Mucosa of descending colon (tissue), 3 donors: ENCODE results near the gene RFX8. TPM values are rescaled to one million over a fixed set of nuclear protein-coding genes. Genes with fewer than 3 reads are reported as not detected.

Source experiments
- ATAC-seq: fragments of 200-7000 bp; cut with Tn5 transposase; one replicate; pipeline ENCODE4 v1.9.1; 2020; ENCODE audit warnings: mild to moderate bottlenecking, moderate library complexity
- DNase-seq, 3 donors: peaks; one replicate each; pipeline ENCODE4 v3.0.0-alpha.2; 2020
- H3K36me3 ChIP-seq: fragments of 200-600 bp; one replicate; pipeline ENCODE4 v1.8.0; 2021; ENCODE audit warnings: low read depth, mild to moderate bottlenecking
- H3K4me1 ChIP-seq: fragments of 200-600 bp; one replicate; pipeline ENCODE4 v1.8.0; 2021; ENCODE audit warnings: low read depth, mild to moderate bottlenecking
- H3K4me3 ChIP-seq: fragments of 200-600 bp; one replicate; pipeline ENCODE4 v1.8.0; 2021; ENCODE audit warnings: mild to moderate bottlenecking
- H3K9me3 ChIP-seq: fragments of 200-600 bp; one replicate; pipeline ENCODE4 v1.8.0; 2021; ENCODE audit warnings: mild to moderate bottlenecking
- CTCF ChIP-seq: fragments of 200-600 bp; IDR thresholded peaks from one replicate; pipeline ENCODE4 v1.8.0; 2022; ENCODE audit warnings: antibody characterized with exemption, mild to moderate bottlenecking
- intact Hi-C, 2 donors: fragments of 100-400 bp; cut with DNase I in 1 of 2; cut with micrococcal nuclease in 1 of 2; formaldehyde crosslinking; loops; one replicate each; pipeline versions ENCODE4 v1.11.0 to v1.11.1; 2022; cut with DNase I, micrococcal nuclease
- total RNA-seq, 3 donors: library from RNA; stranded (reverse); fragmentation: NEBNext Ultra II Directional in 2 of 3; extraction: Animal tissue kit (Norgen Biotek cat#: 25700) in 2 of 3; gene quantifications; one replicate each; pipeline versions ENCODE4 v1.2.1 to v1.2.4, GENCODE V29; 2021 to 2023
- donor health status: DM: no; HTN: no; CAD: no; lungs with moderate emphysema.
- donor health status: DM: no; HTN: no; CAD: no.
- donor health status: DM: no; HTN: yes; CAD: no.

Gene RFX8
- total RNA-seq, 3 donors from 2014 or later: not detected

- no peaks in the 10 kb centered on the region for H3K9me3 ChIP-seq
- H3K4me1 ChIP-seq: peaks cover 4% of the 10 kb centered on the region
- H3K36me3 ChIP-seq: no peaks in the 10 kb centered on the region
- no peak for ATAC-seq
- DNase-seq: no peak
- H3K4me3 ChIP-seq: no peak overlapping the region
- intact Hi-C loops: no loop called here
- no peak for TF ChIP-seq CTCF
Measured at GRCh38 chr2:101401326-101401665, 73.6 kb downstream of the RFX8 start.

- TF ChIP-seq CTCF: no peak
- intact Hi-C loops: no loop called here
- DNase-seq: no peak
- no peak for ATAC-seq
- Histone ChIP-seq H3K4me1 (peaks cover 4% of the 10 kb centered on the region), H3K36me3 (no peaks in the 10 kb centered on the region), H3K9me3 (no peaks in the 10 kb centered on the region), H3K4me3 (no peak overlapping the region)
Measured at GRCh38 chr2:101400506-101401325, 74.2 kb downstream of the RFX8 start.

- no peak for DNase-seq
- H3K9me3 ChIP-seq: no peaks in the 10 kb centered on the region
- H3K4me3 ChIP-seq: no peak overlapping the region
- no peaks in the 10 kb centered on the region for H3K36me3 ChIP-seq
- ATAC-seq: peak; percentile 83
- no peak for TF ChIP-seq CTCF
- intact Hi-C loops: no loop called here
- H3K4me1 ChIP-seq: peaks cover 4% of the 10 kb centered on the region
Measured at GRCh38 chr2:101400048-101400447, 74.9 kb downstream of the RFX8 start.

GRCh38 chr2:101399021-101399799 is 75.7 kb downstream of the RFX8 start:
- intact Hi-C loops: no loop called here
- Histone ChIP-seq H3K36me3 (no peaks in the 10 kb centered on the region), H3K4me3 (no peak overlapping the region), H3K4me1 (peaks cover 4% of the 10 kb centered on the region), H3K9me3 (no peaks in the 10 kb centered on the region)
- DNase-seq: no peak
- no peak for ATAC-seq
- no peak for TF ChIP-seq CTCF

GRCh38 chr2:101398116-101398821 is 76.6 kb downstream of the RFX8 start:
- Histone ChIP-seq H3K9me3 (no peaks in the 10 kb centered on the region), H3K4me1 (peaks cover 4% of the 10 kb centered on the region), H3K36me3 (no peaks in the 10 kb centered on the region), H3K4me3 (no peak overlapping the region)
- intact Hi-C loops: no loop called here
- TF ChIP-seq CTCF: no peak
- DNase-seq: no peak
- ATAC-seq: no peak
